ENCODE data around the gene PAQR8.
A peak's percentile ranks its signal among the peaks of the same experiment; 100 is the strongest.

The PAQR8 gene

GRCh38 chr6:52351879-52352238, 10.1 kb upstream of the PAQR8 start:
- DNase-seq (ENCODE audit: low read depth), result no peak

GRCh38 chr6:52352239-52353018, 9.5 kb upstream of the PAQR8 start:
- no peak for DNase-seq (ENCODE audit: low read depth)

- no peak for DNase-seq (ENCODE audit: low read depth)
Measured at GRCh38 chr6:52356017-52356416, 5.9 kb upstream of the PAQR8 start.

GRCh38 chr6:52359403-52359802, 2.5 kb upstream of the PAQR8 start:
- DNase-seq (ENCODE audit: low read depth), result no peak

- DNase-seq (ENCODE audit: low read depth), result no peak
Measured at GRCh38 chr6:52360028-52360427, 1.9 kb upstream of the PAQR8 start.

GRCh38 chr6:52360601-52361413, 1.1 kb upstream of the PAQR8 start:
- no peak for DNase-seq (ENCODE audit: low read depth)

GRCh38 chr6:52361414-52361944, 472 bp upstream of the PAQR8 start:
- DNase-seq (ENCODE audit: low read depth), result no peak

GRCh38 chr6:52362443-52363227, 684 bp downstream of the PAQR8 start:
- DNase-seq (ENCODE audit: low read depth), result peak; percentile 23

GRCh38 chr6:52363228-52363867, 1.4 kb downstream of the PAQR8 start:
- DNase-seq (ENCODE audit: low read depth), result no peak

GRCh38 chr6:52364480-52365166, 2.7 kb downstream of the PAQR8 start:
- no peak for DNase-seq (ENCODE audit: low read depth)

- DNase-seq (ENCODE audit: low read depth), result no peak
Measured at GRCh38 chr6:52365317-52365716, 3.4 kb downstream of the PAQR8 start.

GRCh38 chr6:52365866-52366540, 4.1 kb downstream of the PAQR8 start:
- no peak for DNase-seq (ENCODE audit: low read depth)

GRCh38 chr6:52368002-52368401, 6.1 kb downstream of the PAQR8 start:
- no peak for DNase-seq (ENCODE audit: low read depth)

- no peak for DNase-seq (ENCODE audit: low read depth)
Measured at GRCh38 chr6:52369234-52369633, 7.3 kb downstream of the PAQR8 start.

GRCh38 chr6:52371656-52372191, 9.8 kb downstream of the PAQR8 start:
- DNase-seq (ENCODE audit: low read depth), result no peak

GRCh38 chr6:52373151-52373690, 11.3 kb downstream of the PAQR8 start:
- DNase-seq (ENCODE audit: low read depth), result no peak

- no peak for DNase-seq (ENCODE audit: low read depth)
Measured at GRCh38 chr6:52374247-52374646, 12.3 kb downstream of the PAQR8 start.

GRCh38 chr6:52375780-52376556, 14.0 kb downstream of the PAQR8 start:
- no peak for DNase-seq (ENCODE audit: low read depth)

GRCh38 chr6:52376763-52377162, 14.8 kb downstream of the PAQR8 start:
- DNase-seq (ENCODE audit: low read depth), result no peak

Data from stimulated activated CD8-positive, alpha-beta memory T cell treated with anti-CD3 and anti-CD28 coated beads, Interleukin-12 subunit alpha, Interleukin-12 subunit beta, amount 100 ng/mL, for 1 hour (primary cell).